HG03520 (cell line): ENCODE measurements around the gene PTOV1.

Source experiments
- ATAC-seq: cut with Tn5 transposase; IDR thresholded peaks from one replicate; pipeline ENCODE4 v1.9.1; 2021; ENCODE audit warnings: mild to moderate bottlenecking, moderate library complexity; ENCODE audit not compliant: unreplicated experiment

The PTOV1 gene

GRCh38 chr19:49840736-49841249 is 10.2 kb upstream of the PTOV1 start:
- no peak for ATAC-seq

DNA sequence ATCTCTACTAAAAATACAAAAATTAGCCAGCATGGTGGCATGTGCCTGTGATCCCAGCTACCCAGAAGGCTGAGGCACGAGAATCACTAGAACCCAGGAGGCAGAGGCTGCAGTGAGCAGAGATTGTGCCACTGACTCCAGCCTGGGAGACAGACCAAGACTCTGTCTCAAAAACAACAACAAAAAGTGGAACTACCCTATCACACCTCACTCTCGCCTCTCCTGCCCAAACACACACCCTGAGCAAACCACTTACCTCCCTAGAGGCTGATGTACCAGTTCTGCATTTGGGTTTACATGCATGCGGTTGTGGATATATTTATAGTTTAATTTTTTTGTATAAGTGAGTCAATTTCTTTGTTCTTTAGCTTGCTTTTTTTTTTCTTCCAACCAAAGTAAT is 7.7 kb upstream of the PTOV1 start:
- no peak for ATAC-seq

GRCh38 chr19:49844138-49845095 is 6.5 kb upstream of the PTOV1 start:
- no peak for ATAC-seq

DNA sequence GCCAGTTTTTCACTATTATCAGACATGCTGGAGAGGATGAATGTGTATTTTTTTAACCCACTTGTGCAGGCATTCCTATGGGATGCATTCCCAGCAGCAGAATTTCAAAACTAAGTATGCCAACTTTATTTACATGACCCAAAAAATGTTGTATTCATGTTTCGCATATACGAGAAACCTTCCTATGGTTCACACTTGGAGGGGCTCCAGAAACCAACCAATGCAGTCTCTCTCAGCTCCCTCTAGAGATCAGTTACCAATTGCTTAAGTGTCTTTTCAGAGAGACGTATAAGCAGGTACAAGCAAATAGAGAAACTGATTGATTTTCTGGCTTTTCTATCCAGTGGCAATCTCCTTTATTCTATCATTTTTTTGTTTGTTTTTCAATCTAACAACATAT is 5.5 kb upstream of the PTOV1 start:
- no peak for ATAC-seq

DNA sequence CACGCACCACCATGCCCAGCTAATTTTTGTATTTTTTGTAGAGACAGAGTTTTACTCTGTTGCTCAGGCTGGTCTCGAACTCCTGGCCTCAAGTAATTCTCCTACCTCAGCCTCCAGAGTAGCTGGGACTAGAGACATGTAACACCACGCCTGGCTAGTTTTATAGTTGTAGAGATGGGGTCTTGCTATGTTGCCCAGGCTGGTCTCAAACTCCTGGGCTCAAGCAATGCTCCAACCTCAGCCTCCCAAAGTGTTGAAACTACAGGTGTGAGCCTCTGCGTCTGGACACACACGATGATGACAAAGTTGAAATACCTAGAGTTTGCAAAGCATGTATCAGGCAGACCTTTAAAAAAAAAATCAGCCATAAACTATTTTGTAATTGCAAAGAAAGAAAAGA is 4.6 kb upstream of the PTOV1 start:
- no peak for ATAC-seq

GRCh38 chr19:49847731-49848696 is 2.9 kb upstream of the PTOV1 start:
- no peak for ATAC-seq

GRCh38 chr19:49848938-49849337 is 2.0 kb upstream of the PTOV1 start:
- ATAC-seq = no peak

DNA sequence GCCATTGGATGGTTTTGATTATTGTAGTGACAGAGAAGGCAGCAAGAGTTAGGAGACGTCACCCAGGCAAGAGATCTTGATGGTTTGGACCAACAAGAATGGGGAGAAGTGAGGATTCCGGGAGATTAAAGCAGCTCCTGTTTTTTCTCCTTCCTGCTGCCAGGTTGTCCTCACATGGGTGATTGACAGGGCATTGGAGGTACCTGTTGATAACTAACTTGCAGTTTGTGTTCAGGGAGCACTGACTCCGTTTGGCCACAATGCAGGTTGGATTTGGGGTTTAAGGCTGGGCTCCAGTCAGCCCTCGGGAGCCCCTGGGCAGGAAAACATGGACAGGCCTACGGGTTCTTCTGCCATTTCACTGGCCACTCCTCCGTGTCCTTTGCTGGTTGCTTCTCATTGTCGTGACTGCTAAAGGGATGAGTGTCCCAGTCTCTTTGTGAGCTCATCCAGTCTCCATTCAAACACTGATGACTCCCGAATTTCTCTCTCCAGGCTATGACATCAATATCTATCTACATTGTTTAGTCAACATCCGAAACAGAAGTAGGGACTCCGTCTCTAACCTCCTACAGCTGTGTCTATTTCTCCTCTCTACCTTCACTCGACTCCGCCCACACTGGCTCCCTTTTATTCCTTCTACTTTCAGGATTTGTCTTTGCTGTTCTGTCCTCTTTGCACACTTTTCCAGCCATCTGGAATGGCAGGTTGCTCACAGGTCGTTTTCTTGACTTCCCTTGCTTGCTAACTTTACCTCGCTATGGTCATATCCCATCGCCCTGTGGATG is 1.3 kb upstream of the PTOV1 start:
- ATAC-seq = no peak

DNA sequence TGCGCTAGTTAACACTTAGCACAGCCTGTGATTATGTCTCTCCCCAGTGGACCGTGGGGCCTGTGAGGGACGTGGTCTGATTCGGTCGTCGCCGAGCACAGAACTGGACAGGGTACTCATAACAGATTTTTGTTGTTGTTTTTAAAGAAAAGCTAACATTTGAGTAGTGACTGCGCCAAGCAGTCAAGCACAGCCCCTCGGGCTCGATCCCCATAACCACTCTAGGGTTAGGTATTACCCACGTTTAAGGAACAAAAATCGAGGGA is 805 bp upstream of the PTOV1 start:
- no peak for ATAC-seq

DNA sequence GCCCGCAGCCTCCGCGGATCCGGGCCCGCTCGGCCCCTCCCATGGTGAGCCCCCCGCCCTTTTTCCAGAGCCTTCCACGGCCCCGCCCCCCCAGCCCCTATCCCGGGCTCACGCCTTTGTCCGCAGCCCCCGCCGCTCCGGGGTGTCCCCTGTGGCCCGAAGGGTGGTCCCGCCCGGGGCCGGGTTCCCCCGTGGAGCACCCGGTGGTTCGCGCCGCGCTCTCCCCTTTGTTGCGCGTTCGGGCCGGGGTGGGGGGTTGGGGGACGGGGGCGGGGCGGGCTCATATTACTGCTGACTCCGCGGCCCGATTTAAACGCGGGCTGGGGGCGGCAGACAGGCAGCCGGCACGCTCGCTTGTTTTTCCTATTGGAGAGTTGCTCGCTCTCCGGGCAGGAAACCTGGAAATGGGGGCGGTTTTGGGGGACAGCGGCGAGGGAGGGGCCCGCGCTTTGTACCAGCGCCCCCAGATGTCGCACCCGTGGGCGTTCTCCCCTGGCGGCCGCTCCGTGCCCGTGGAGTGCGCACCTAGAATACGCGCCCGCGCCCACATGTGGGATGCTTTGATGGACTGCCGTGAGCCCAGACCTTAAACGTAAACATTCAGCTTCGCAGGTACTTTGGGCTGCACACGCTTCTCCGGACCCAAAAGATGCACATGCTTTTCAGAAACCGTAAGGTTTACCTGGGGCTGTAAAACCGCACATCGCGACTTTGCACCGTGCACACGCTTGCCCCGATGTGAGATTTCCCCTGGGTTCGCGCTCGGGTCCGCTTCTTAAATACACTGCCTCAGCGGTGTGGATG is 699 bp downstream of the PTOV1 start:
- ATAC-seq = no peak

GRCh38 chr19:49852631-49853126 is 1.7 kb downstream of the PTOV1 start:
- no peak for ATAC-seq

DNA sequence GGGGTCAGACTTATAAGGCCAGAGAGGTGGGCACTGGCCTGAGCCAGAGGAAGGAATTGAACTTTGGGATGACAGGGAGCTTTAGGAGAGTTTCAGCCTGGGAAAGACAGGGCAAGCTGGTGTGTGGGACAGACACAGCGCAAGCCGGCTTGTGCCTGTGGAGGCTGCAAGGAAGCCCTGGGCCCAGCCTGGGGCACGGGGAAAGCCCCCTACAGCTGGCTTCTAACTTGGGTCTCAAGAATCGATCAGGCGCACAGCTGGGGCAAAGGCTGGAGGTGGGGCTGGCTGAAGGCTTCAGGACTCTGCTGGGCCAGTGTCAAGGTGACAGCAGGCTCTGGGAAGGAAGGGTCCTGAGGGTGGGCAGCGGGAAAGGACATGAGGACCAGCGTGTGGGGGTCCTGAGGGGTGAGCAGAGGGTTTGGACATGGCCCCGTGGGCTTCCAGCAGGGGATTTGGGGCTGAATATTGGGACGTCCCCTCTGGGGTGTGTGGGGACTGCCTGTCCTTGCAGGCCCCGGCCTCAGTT is 3.0 kb downstream of the PTOV1 start:
- no peak for ATAC-seq

GRCh38 chr19:49854378-49855263 is 3.7 kb downstream of the PTOV1 start:
- no peak for ATAC-seq

- ATAC-seq = no peak
Measured at GRCh38 chr19:49855277-49855675, 4.3 kb downstream of the PTOV1 start.

GRCh38 chr19:49855676-49856573 is 5.0 kb downstream of the PTOV1 start:
- ATAC-seq = no peak

DNA sequence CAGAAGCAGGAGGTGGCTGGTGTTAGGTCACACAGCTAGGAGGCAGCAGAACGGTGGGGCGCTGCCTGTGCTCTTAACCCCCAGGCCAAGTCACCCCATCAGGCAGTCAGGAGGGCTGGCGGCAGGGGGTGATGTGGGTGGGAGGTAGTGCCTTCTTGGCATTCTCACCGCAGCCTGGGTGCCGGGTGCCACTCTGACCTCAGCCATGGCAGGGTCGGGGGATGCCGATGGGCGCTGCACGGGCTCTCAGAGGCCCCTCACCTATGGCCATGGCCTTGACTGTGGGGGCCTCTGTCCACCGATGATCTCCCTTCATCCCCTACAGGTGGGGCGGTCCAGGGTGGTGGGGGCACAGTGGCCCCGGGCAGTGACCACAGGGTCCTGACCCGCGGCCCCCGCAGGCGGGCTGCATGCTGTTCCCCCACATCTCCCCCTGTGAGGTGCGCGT is 5.6 kb downstream of the PTOV1 start:
- no peak for ATAC-seq

DNA sequence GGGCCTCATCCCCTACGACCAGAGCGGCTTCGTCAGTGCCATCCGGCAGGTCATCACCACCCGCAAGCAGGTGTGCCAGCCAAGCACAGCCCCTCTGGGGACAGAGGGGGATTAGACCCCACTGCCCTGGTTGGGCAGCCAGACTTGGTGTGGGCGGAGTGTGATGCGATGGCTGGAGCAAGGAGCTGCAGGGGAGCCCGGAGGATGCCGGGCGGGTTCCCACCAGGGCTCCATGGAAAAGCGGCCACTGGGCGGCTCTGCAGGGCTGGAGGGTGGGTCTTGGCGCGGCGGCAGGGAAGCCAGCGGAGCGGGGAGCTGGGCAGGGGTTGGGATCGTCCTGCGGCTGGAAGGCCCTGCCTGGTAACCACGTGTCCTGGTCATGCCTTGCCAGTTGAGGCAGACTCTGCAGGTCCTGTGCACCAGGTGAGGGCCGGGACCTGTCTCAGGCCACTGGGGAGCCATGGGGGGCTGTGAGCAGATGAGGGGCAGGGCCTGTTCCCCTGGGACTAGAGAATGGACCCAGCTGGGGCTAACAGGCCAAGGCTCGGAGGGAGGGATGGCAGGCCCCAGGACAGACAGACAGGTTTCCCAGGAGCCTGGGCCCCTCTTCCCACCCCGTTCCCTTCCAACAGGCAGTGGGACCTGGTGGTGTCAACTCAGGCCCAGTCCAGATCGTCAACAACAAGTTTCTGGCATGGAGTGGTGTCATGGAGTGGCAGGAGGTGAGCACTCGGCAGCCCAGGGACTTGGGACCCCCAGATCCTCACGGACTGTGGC is 6.3 kb downstream of the PTOV1 start:
- ATAC-seq = no peak
